ENCODE results near the gene GIGYF2. TPM values are rescaled to one million over a fixed set of nuclear protein-coding genes. Genes with fewer than 3 reads are reported as not detected.

The GIGYF2 gene
- total and polyA plus RNA-seq, 2 of the 13 experiments (the other 11 are each of a cell fraction or from before 2014, with no cell fraction given) = 44.9 to 73.5 TPM

DNA sequence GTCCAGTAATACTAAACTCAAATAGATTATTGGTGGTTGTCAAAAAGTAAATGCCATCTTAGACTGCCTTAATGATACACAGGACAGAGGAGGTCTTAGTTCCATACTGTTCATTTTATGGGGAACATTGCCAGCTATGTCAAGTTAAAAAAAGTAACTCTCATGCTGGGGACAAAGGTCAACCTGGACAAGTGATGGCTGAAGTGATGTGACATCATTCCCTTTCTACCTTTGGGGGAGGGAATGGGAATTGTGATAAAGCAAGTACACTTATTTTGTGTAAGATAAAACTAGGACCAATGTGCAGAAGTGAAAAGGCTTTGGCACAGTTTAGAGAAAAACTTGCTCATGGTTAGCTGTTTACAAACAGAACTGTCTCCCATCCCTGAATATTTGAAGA lies 148.9 kb downstream of the GIGYF2 start (continued):
- TF ChIP-seq, protein P1, sequence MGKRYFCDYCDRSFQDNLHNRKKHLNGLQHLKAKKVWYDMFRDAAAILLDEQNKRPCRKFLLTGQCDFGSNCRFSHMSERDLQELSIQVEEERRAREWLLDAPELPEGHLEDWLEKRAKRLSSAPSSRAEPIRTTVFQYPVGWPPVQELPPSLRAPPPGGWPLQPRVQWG (CRISPR knock-in tag; IDR thresholded peaks at IDR 0.05; ENCODE audit: borderline replicate concordance, low read depth) = no peak
- TF ChIP-seq, protein P2, sequence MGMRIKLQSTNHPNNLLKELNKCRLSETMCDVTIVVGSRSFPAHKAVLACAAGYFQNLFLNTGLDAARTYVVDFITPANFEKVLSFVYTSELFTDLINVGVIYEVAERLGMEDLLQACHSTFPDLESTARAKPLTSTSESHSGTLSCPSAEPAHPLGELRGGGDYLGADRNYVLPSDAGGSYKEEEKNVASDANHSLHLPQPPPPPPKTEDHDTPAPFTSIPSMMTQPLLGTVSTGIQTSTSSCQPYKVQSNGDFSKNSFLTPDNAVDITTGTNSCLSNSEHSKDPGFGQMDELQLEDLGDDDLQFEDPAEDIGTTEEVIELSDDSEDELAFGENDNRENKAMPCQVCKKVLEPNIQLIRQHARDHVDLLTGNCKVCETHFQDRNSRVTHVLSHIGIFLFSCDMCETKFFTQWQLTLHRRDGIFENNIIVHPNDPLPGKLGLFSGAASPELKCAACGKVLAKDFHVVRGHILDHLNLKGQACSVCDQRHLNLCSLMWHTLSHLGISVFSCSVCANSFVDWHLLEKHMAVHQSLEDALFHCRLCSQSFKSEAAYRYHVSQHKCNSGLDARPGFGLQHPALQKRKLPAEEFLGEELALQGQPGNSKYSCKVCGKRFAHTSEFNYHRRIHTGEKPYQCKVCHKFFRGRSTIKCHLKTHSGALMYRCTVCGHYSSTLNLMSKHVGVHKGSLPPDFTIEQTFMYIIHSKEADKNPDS (CRISPR knock-in tag; IDR thresholded peaks at IDR 0.05) = no peak
- TF ChIP-seq, protein P3, sequence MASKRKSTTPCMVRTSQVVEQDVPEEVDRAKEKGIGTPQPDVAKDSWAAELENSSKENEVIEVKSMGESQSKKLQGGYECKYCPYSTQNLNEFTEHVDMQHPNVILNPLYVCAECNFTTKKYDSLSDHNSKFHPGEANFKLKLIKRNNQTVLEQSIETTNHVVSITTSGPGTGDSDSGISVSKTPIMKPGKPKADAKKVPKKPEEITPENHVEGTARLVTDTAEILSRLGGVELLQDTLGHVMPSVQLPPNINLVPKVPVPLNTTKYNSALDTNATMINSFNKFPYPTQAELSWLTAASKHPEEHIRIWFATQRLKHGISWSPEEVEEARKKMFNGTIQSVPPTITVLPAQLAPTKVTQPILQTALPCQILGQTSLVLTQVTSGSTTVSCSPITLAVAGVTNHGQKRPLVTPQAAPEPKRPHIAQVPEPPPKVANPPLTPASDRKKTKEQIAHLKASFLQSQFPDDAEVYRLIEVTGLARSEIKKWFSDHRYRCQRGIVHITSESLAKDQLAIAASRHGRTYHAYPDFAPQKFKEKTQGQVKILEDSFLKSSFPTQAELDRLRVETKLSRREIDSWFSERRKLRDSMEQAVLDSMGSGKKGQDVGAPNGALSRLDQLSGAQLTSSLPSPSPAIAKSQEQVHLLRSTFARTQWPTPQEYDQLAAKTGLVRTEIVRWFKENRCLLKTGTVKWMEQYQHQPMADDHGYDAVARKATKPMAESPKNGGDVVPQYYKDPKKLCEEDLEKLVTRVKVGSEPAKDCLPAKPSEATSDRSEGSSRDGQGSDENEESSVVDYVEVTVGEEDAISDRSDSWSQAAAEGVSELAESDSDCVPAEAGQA (IDR thresholded peaks at IDR 0.05; ENCODE audit: low read depth) = no peak
- TF ChIP-seq, protein P3 (CRISPR knock-in tag; IDR thresholded peaks at IDR 0.05; ENCODE audit: borderline replicate concordance) = no peak
- TF ChIP-seq, protein P4, sequence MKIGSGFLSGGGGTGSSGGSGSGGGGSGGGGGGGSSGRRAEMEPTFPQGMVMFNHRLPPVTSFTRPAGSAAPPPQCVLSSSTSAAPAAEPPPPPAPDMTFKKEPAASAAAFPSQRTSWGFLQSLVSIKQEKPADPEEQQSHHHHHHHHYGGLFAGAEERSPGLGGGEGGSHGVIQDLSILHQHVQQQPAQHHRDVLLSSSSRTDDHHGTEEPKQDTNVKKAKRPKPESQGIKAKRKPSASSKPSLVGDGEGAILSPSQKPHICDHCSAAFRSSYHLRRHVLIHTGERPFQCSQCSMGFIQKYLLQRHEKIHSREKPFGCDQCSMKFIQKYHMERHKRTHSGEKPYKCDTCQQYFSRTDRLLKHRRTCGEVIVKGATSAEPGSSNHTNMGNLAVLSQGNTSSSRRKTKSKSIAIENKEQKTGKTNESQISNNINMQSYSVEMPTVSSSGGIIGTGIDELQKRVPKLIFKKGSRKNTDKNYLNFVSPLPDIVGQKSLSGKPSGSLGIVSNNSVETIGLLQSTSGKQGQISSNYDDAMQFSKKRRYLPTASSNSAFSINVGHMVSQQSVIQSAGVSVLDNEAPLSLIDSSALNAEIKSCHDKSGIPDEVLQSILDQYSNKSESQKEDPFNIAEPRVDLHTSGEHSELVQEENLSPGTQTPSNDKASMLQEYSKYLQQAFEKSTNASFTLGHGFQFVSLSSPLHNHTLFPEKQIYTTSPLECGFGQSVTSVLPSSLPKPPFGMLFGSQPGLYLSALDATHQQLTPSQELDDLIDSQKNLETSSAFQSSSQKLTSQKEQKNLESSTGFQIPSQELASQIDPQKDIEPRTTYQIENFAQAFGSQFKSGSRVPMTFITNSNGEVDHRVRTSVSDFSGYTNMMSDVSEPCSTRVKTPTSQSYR (CRISPR knock-in tag; IDR thresholded peaks at IDR 0.05; ENCODE audit: borderline replicate concordance) = peak; percentile 44; the same call in 1 of the 2 replicates
- TF ChIP-seq EHMT2 (IDR thresholded peaks at IDR 0.05; ENCODE audit: borderline replicate concordance, low read depth, low read length) = no peak
- TF ChIP-seq HNF4A (CRISPR knock-in tag; IDR thresholded peaks at IDR 0.05) = peak; percentile 38; the same call in 1 of the 2 replicates
- no peak for TF ChIP-seq ZNF326 (CRISPR knock-in tag; IDR thresholded peaks at IDR 0.05; ENCODE audit: borderline replicate concordance)
- TF ChIP-seq MATR3 (CRISPR knock-in tag; IDR thresholded peaks at IDR 0.05) = no peak
- TF ChIP-seq ZNF337 (CRISPR knock-in tag; IDR thresholded peaks at IDR 0.05; ENCODE audit: borderline replicate concordance, low read depth) = no peak
- TF ChIP-seq ZNF891 (CRISPR knock-in tag; IDR thresholded peaks at IDR 0.05) = no peak
- TF ChIP-seq HDAC6 (IDR thresholded peaks at IDR 0.05; ENCODE audit: low read depth, low read length) = no peak
- TF ChIP-seq ZNF572 (CRISPR knock-in tag; IDR thresholded peaks at IDR 0.05) = no peak
- TF ChIP-seq ZNF577 (CRISPR knock-in tag; IDR thresholded peaks at IDR 0.05; ENCODE audit: borderline replicate concordance, low read depth) = no peak
